CD4-positive, alpha-beta T cell (primary cell): ENCODE results near the gene HYDIN. TPM values are rescaled to one million over a fixed set of nuclear protein-coding genes. Genes with fewer than 3 reads are reported as not detected.

Source experiments
- ATAC-seq: fragments of 200-7000 bp; cut with Tn5 transposase; one replicate; pipeline ENCODE4 v1.10.0; 2022; ENCODE audit warnings: mild to moderate bottlenecking; ENCODE audit not compliant: poor library complexity
- CTCF ChIA-PET: fragments of 350-600 bp; sonication (Branson Sonifier 250); formaldehyde crosslinking; loops from one replicate; lab custom pipeline; 2021; ENCODE audit warnings: antibody characterized with exemption, inconsistent platforms; lab: Charles Lee
- POLR2A ChIA-PET: fragments of 350-600 bp; sonication (Branson Sonifier 250); formaldehyde crosslinking; loops from one replicate; lab custom pipeline; 2021; ENCODE audit warnings: antibody characterized with exemption, inconsistent platforms; lab: Charles Lee
- DNase-seq, 14 experiments: peaks; one replicate each; pipeline ENCODE4 v3.0.0-alpha.2; 2013 to 2020; ENCODE audit warnings: mixed read lengths in 2 of 14
- H3K27ac ChIP-seq, 2 donors: one replicate each; pipeline versions ENCODE4 v1.5.1 to v1.7.0; 2013; ENCODE audit warnings: low read length in 2 of 2, low read depth in 1 of 2, mild to moderate bottlenecking in 1 of 2
- H3K27me3 ChIP-seq, 2 experiments: 1 replicate in 1 of 2; 2 replicates in 1 of 2; pipeline versions ENCODE4 v1.6.1 to v1.7.0; 2013; ENCODE audit warnings: low read length in 2 of 2, control low read depth in 1 of 2, mild to moderate bottlenecking in 1 of 2, moderate library complexity in 1 of 2; ENCODE audit not compliant: insufficient read depth in 2 of 2, control insufficient read depth in 1 of 2
- H3K36me3 ChIP-seq: one replicate; pipeline ENCODE4 v1.6.1; 2013; ENCODE audit warnings: low read length, control low read depth; ENCODE audit not compliant: insufficient read depth
- H3K4me1 ChIP-seq: one replicate; pipeline ENCODE4 v1.6.1; 2013; ENCODE audit warnings: low read length, control low read depth; ENCODE audit not compliant: insufficient read depth
- H3K4me3 ChIP-seq: one replicate; pipeline ENCODE4 v1.5.1; 2013; ENCODE audit warnings: mild to moderate bottlenecking, low read length, moderate library complexity
- H3K9me3 ChIP-seq, 2 experiments: 1 replicate in 1 of 2; 2 replicates in 1 of 2; pipeline versions ENCODE4 v1.6.1 to v1.7.0; 2013; ENCODE audit warnings: low read length in 2 of 2, mild to moderate bottlenecking in 2 of 2, control low read depth in 1 of 2, moderate library complexity in 1 of 2; ENCODE audit not compliant: control insufficient read depth in 1 of 2, insufficient read depth in 1 of 2
- H3K27ac Mint-ChIP-seq: one replicate; pipeline ENCODE4 v1.8.0; 2020; ENCODE audit warnings: mixed read lengths
- H3K27me3 Mint-ChIP-seq: one replicate; pipeline ENCODE4 v1.8.0; 2021; ENCODE audit warnings: mixed read lengths
- H3K36me3 Mint-ChIP-seq: one replicate; pipeline ENCODE4 v1.8.0; 2021; ENCODE audit warnings: low read depth, mixed read lengths
- H3K4me1 Mint-ChIP-seq: one replicate; pipeline ENCODE4 v1.8.0; 2021; ENCODE audit warnings: low read depth, mixed read lengths
- H3K4me3 Mint-ChIP-seq: one replicate; pipeline ENCODE4 v1.8.0; 2020; ENCODE audit warnings: mild to moderate bottlenecking, mixed read lengths
- H3K9me3 Mint-ChIP-seq: one replicate; pipeline ENCODE4 v1.8.0; 2020; ENCODE audit warnings: mixed read lengths
- intact Hi-C, 2 experiments: fragments of 100-400 bp; cut with DNase I in 1 of 2; cut with micrococcal nuclease in 1 of 2; formaldehyde crosslinking; loops; one replicate each; pipeline versions ENCODE4 v1.15.1 to v1.9.0; 2023 to 2025; cut with DNase I, micrococcal nuclease
- total RNA-seq, 174 experiments: library from RNA in 2 of 174; stranded (reverse) in 2 of 174; gene quantifications; one replicate each; pipeline ENCODE4 v1.2.3 and lab custom pipeline; 2021 to 2026
- TF ChIP-seq, protein P1 (sequence below): fragments of 200-600 bp; IDR thresholded peaks from one replicate; pipeline ENCODE4 v1.8.0; 2022; ENCODE audit warnings: antibody characterized with exemption, mild to moderate bottlenecking

Gene HYDIN
- total RNA-seq, 2 experiments from 2014 or later, result not detected

DNA sequence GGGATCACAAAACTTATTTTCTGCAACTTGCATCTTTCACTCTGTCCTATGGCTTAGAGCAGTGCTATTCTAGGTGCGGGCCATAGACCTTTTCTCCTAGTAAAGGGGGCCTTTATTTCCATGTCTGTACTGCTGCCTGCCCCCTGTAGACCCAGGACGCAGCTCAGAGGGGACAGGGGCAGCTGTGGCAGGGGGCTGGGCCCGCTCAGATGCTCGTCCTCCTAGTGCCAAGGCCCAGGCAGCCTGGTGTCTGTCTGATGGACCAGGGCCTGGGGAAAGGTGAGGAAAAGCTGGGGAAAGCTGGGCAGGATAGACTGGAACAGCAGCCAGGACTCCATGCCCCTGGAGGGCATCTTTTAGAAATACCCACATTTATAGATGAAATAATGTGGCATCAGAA lies 455.1 kb downstream of the HYDIN start:
- CTCF ChIA-PET, result no interaction called here
- POLR2A ChIA-PET, result no interaction called here

DNA sequence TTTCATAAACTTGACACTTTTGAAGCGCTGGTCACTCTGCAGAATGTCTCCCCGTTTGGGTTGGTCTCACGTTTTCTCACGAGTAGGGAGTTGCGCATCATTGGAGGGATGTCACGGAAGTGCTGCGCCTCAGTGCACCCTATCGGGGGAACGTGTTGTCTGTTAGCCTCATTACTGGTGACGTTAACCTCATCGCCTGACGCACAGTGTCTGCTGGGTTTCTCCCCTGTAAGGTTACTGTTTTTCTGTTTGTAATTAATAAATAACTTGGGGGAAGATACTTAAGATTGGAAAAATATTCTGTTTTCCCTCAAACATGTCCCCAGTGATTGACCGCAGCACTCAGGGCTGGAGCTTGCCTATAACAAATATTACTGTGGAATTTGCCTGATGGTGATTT lies 456.3 kb downstream of the HYDIN start:
- Histone ChIP-seq H3K27me3 (no peaks in the 10 kb centered on the region), H3K27ac (no peak overlapping the region), H3K4me3 (no peak overlapping the region), H3K36me3 (peaks cover 57% of the 10 kb centered on the region), H3K4me1 (no peaks in the 10 kb centered on the region), H3K9me3 (no peaks in the 10 kb centered on the region)
- Mint-ChIP-seq H3K36me3 (peaks cover 82% of the 10 kb centered on the region), H3K27me3 (no peaks in the 10 kb centered on the region), H3K9me3 (no peaks in the 10 kb centered on the region), H3K4me1 (no peaks in the 10 kb centered on the region), H3K27ac (no peak overlapping the region), H3K4me3 (no peak overlapping the region)
- intact Hi-C loops, result loop anchor here in 1 of 2 experiments (5.0 to 10.0 kb wide), 3 partner anchors 37 to 439 kb away; no protein-coding TSS in a partner anchor
- ATAC-seq (no peak), DNase-seq (no peak)
- TF ChIP-seq, protein P1, sequence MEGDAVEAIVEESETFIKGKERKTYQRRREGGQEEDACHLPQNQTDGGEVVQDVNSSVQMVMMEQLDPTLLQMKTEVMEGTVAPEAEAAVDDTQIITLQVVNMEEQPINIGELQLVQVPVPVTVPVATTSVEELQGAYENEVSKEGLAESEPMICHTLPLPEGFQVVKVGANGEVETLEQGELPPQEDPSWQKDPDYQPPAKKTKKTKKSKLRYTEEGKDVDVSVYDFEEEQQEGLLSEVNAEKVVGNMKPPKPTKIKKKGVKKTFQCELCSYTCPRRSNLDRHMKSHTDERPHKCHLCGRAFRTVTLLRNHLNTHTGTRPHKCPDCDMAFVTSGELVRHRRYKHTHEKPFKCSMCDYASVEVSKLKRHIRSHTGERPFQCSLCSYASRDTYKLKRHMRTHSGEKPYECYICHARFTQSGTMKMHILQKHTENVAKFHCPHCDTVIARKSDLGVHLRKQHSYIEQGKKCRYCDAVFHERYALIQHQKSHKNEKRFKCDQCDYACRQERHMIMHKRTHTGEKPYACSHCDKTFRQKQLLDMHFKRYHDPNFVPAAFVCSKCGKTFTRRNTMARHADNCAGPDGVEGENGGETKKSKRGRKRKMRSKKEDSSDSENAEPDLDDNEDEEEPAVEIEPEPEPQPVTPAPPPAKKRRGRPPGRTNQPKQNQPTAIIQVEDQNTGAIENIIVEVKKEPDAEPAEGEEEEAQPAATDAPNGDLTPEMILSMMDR, result no peak
- ChIA-PET CTCF (no interaction called here), POLR2A (no interaction called here)

More for the DNA sequence above, 455.1 kb downstream of the HYDIN start:
- DNase-seq (no peak), ATAC-seq (no peak)
- H3K27ac Mint-ChIP-seq, result no peak overlapping the region
- no peaks in the 10 kb centered on the region for H3K4me1 Mint-ChIP-seq
- H3K9me3 Mint-ChIP-seq, result no peaks in the 10 kb centered on the region
- Histone ChIP-seq H3K27me3 (no peaks in the 10 kb centered on the region), H3K9me3 (no peaks in the 10 kb centered on the region), H3K4me3 (no peak overlapping the region), H3K27ac (no peak overlapping the region), H3K36me3 (peaks cover 56% of the 10 kb centered on the region), H3K4me1 (no peaks in the 10 kb centered on the region)
- intact Hi-C loops, result loop anchor here in 1 of 2 experiments (10.0 kb wide), 2 partner anchors 221 to 441 kb away; no protein-coding TSS in a partner anchor
- no peaks in the 10 kb centered on the region for H3K27me3 Mint-ChIP-seq
- no peak overlapping the region for H3K4me3 Mint-ChIP-seq
- peaks cover 82% of the 10 kb centered on the region for H3K36me3 Mint-ChIP-seq
- TF ChIP-seq, protein P1, result no peak

DNA sequence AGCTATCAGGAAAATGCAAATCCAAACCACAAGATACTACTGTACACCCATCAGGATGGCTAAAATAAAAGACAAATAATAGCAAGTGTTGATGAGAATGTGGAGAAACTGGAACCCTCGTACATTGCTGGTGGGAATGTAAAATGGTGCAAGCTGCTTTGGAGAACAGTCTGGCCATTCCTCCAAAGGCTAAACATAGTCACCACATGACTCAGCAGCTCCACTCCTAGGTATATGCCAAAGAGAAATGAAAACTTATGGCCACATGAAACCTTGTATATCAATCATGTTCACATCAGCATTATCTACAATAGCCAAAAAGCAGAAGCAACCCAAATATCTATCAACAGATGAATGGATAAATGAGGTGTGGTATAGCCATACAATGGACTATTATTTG lies 458.0 kb downstream of the HYDIN start:
- ATAC-seq (no peak), DNase-seq (no peak)
- Mint-ChIP-seq H3K27me3 (no peaks in the 10 kb centered on the region), H3K27ac (no peak overlapping the region), H3K4me1 (no peaks in the 10 kb centered on the region), H3K9me3 (no peaks in the 10 kb centered on the region), H3K36me3 (peaks cover 75% of the 10 kb centered on the region), H3K4me3 (no peak overlapping the region)
- ChIA-PET POLR2A (no interaction called here), CTCF (interaction anchor here (0.6 kb wide), 1 partner anchor 119 kb away, joined by 3 read pairs; no protein-coding TSS in a partner anchor)
- intact Hi-C loops, result loop anchor here in 1 of 2 experiments (5.0 to 10.0 kb wide), 3 partner anchors 35 to 438 kb away; no protein-coding TSS in a partner anchor
- no peaks in the 10 kb centered on the region for H3K9me3 ChIP-seq
- H3K27me3 ChIP-seq, result no peaks in the 10 kb centered on the region
- H3K4me3 ChIP-seq, result no peak overlapping the region
- H3K36me3 ChIP-seq, result peaks cover 57% of the 10 kb centered on the region
- no peaks in the 10 kb centered on the region for H3K4me1 ChIP-seq
- TF ChIP-seq, protein P1, result no peak
- no peak overlapping the region for H3K27ac ChIP-seq
